GM12878 (cell line): Measurements from ENCODE around the gene CFAP299. TPM values are rescaled to one million over a fixed set of nuclear protein-coding genes. Genes with fewer than 3 reads are reported as not detected.

Source experiments
- ATAC-seq: fragments of 200-7000 bp; cut with Tn5 transposase; 3 replicates; pipeline ENCODE4 v1.9.1; 2020; ENCODE audit warnings: mild to moderate bottlenecking, moderate library complexity
- BruUV-seq: library from RNA; stranded (reverse); fragments of 400-500 nt; replicated peaks from 2 replicates; lab custom pipeline; 2021; lab: Mats Ljungman, UMichigan
- CTCF ChIA-PET: fragments of 300-600 bp; sonication (Branson Sonifier 250); formaldehyde crosslinking; extraction: SDS; loops from one replicate; lab custom pipeline; 2021; ENCODE audit warnings: inconsistent platforms; lab: Yijun Ruan, JAX
- POLR2A ChIA-PET: fragments of 350-600 bp; formaldehyde crosslinking; extraction: SDS; loops from one replicate; lab custom pipeline; 2021; ENCODE audit warnings: inconsistent platforms; lab: Charles Lee
- RAD21 ChIA-PET: fragments of 300-600 bp; sonication (Branson Sonifier 250); formaldehyde crosslinking; loops from one replicate; lab custom pipeline; 2023; ENCODE audit warnings: antibody characterized with exemption; ENCODE audit not compliant: unreplicated experiment; lab: Charles Lee
- SMC1A ChIA-PET: fragments of 300-600 bp; sonication (Branson Sonifier 250); formaldehyde crosslinking; loops from one replicate; lab custom pipeline; 2023; ENCODE audit not compliant: unreplicated experiment, uncharacterized antibody; lab: Charles Lee
- DNase-seq: peaks from one replicate; pipeline ENCODE4 v3.0.0-alpha.2; 2011; ENCODE audit warnings: low read depth, low spot score
- FAIRE-seq: peaks from 3 replicates; lab custom pipeline; 2011; peaks lifted over from hg19 to GRCh38; lab: Jason Lieb, UNC
- H2AFZ ChIP-seq: 2 replicates; pipeline ENCODE4 v1.6.0; 2011; ENCODE audit warnings: low read depth, low read length, control low read depth; ENCODE audit not compliant: control insufficient read depth
- H3K27ac ChIP-seq: 2 replicates; pipeline ENCODE4 v1.5.1; 2011; ENCODE audit warnings: control low read depth; ENCODE audit not compliant: control insufficient read depth, insufficient read depth
- H3K27me3 ChIP-seq, 2 experiments: replicated peaks in 1 of 2; 2 replicates each; pipeline versions ENCODE4 v1.6.0 to v1.6.1; 2011; ENCODE audit warnings: low read length in 1 of 2; ENCODE audit not compliant: control insufficient read depth in 2 of 2, insufficient read depth in 2 of 2
- H3K36me3 ChIP-seq, 2 experiments: 2 replicates each; pipeline ENCODE4 v1.5.1; 2011; ENCODE audit warnings: low read length in 1 of 2; ENCODE audit not compliant: control insufficient read depth in 2 of 2, insufficient read depth in 2 of 2
- H3K4me1 ChIP-seq: 2 replicates; pipeline ENCODE4 v1.6.1; 2011; ENCODE audit warnings: mild to moderate bottlenecking, low read length, moderate library complexity, mixed read lengths; ENCODE audit not compliant: control insufficient read depth, insufficient read depth
- H3K4me2 ChIP-seq: 2 replicates; pipeline ENCODE4 v1.6.0; 2011; ENCODE audit warnings: control low read depth; ENCODE audit not compliant: control insufficient read depth, insufficient read depth
- H3K4me3 ChIP-seq: fragments of 200-600 bp; sonication (generic); 2 replicates; pipeline ENCODE4 v1.5.1; 2016
- H3K79me2 ChIP-seq: 2 replicates; pipeline ENCODE4 v1.6.0; 2011; ENCODE audit warnings: low read length; ENCODE audit not compliant: control insufficient read depth, insufficient read depth
- H3K9ac ChIP-seq: 2 replicates; pipeline ENCODE4 v1.8.0; 2011; ENCODE audit warnings: low read length, control low read depth, mixed read lengths; ENCODE audit not compliant: control insufficient read depth, insufficient read depth
- H3K9me3 ChIP-seq: replicated peaks from 3 replicates; pipeline ENCODE4 v1.5.1; 2011; ENCODE audit warnings: mild to moderate bottlenecking, low read length; ENCODE audit not compliant: control insufficient read depth, insufficient read depth
- H4K20me1 ChIP-seq: 2 replicates; pipeline ENCODE4 v1.6.0; 2011; ENCODE audit not compliant: control insufficient read depth, insufficient read depth
- CBX5 ChIP-seq: sonication (generic); IDR thresholded peaks from 2 replicates; pipeline ENCODE4 v1.6.1; 2016; ENCODE audit warnings: low read depth, moderate library complexity, mild to moderate bottlenecking, inconsistent platforms
- IKZF1 ChIP-seq: fragments of 450-650 bp; conservative IDR thresholded peaks from 2 replicates; pipeline ENCODE4 v1.6.1; 2017; ENCODE audit warnings: antibody characterized with exemption, mild to moderate bottlenecking
- MYB ChIP-seq: fragments of 150-350 bp; IDR thresholded peaks from 2 replicates; pipeline ENCODE4 v1.6.1; 2014; ENCODE audit warnings: mild to moderate bottlenecking, low read depth, low read length, borderline replicate concordance
- SMAD5 ChIP-seq: IDR thresholded peaks from 2 replicates; pipeline ENCODE4 v1.6.1; 2016; ENCODE audit warnings: antibody characterized with exemption, low read depth
- SPI1 ChIP-seq: IDR thresholded peaks from 2 replicates; pipeline ENCODE4 v1.6.1; 2011; ENCODE audit warnings: low read depth, mild to moderate bottlenecking, low read length, moderate library complexity, borderline replicate concordance; ENCODE audit not compliant: insufficient read depth
- WGBS: methylation state at CpG from one replicate; pipeline ENCODE4 v1.1.6; 2016; ENCODE audit warnings: low lambda C conversion rate; ENCODE audit not compliant: insufficient replicate concordance, insufficient coverage; ENCODE audit errors: missing lambda C conversion rate; 5-methylcytosine and 5-hydroxymethylcytosine counted together
- in situ Hi-C: fragments of 300-500 bp; cut with MboI; formaldehyde crosslinking; loops from 9 replicates; pipeline ENCODE4 v1.14.3; 2018; ENCODE audit warnings: mixed read lengths
- intact Hi-C: fragments of 100-400 bp; cut with micrococcal nuclease; formaldehyde crosslinking; loops from one replicate; pipeline ENCODE4 v1.14.2; 2022; ENCODE audit not compliant: unreplicated experiment
- polyA plus RNA-seq, 11 experiments: library from polyadenylated mRNA; depleted of rRNA in 4 of 11; unstranded in 6 of 11; stranded (reverse) in 5 of 11; fragments of >200 nt; fragmentation: Nextera tagmentation in 4 of 11; fragmentation: Illumina TruSeq in 1 of 11; extraction: Ambion mirVana in 4 of 11; extraction: Trizol in 1 of 11; gene quantifications; 1 replicate in 1 of 11; 2 replicates in 10 of 11; pipeline versions ENCODE4 v1.2.1 to v1.2.3, GENCODE V29; 2011 to 2016; ENCODE audit warnings: inconsistent platforms in 2 of 11, missing spikeins in 2 of 11, low read depth in 1 of 11
- total RNA-seq, 4 experiments: library from RNA; depleted of rRNA in 3 of 4; stranded (reverse); fragments of >200 nt in 3 of 4; fragmentation: Illumina TruSeq in 1 of 4; extraction: Trizol in 1 of 4; gene quantifications; 2 replicates each; pipeline versions ENCODE4 v1.2.1 to v1.2.3, GENCODE V29; 2013 to 2021
- TF ChIP-seq, protein P1 (sequence below): fragments of 450-650 bp; IDR thresholded peaks from 2 replicates; pipeline ENCODE4 v1.6.1; 2017; ENCODE audit warnings: low read depth, mild to moderate bottlenecking, moderate library complexity
- TF ChIP-seq, protein P2 (sequence below): fragments of 450-650 bp; IDR thresholded peaks from 2 replicates; pipeline ENCODE4 v1.6.1; 2014; ENCODE audit warnings: mild to moderate bottlenecking
- TF ChIP-seq, protein P3 (sequence below): fragments of 450-650 bp; IDR thresholded peaks from 2 replicates; pipeline ENCODE4 v1.6.1; 2016; ENCODE audit warnings: mild to moderate bottlenecking

CFAP299 gene
- total and polyA plus RNA-seq, 10 of the 15 experiments (the other 5 are each of a cell fraction or from before 2014, with no cell fraction given) = 0.06 to 0.34 TPM; not detected in 8

DNA sequence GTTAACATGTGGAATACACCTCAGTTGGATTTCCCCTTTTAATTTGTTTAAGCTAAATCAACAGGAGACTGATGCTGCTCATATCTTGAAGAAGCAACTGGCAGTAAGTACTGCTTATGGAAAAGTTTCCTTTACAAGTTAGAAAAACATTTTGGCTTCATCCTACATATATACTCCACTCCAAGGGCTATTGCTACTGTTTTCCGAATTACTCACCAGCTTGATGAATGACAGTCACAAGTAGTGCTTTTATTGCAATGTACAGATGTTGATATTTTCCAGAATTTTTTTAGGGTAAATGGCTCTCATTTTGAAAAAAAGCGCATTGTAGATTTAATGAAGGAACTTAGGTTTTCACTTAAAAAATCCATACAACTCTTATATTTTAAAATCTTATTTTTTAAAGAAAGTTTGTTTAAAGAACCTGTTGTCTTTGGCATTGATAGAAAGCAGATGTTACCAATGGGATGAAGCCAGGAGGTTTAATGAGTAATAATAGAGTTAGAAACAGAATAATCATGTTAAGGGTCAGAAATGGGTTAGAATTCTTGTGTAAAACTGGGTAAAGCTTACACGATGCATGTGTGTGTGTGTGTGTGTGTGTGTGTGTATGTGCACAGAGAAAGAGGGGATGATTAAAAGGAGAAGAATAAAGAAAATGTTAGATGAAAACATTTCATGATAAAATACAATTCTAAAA, 272.9 kb downstream of the CFAP299 start (continued):
- no peak for TF ChIP-seq SMAD5
- TF ChIP-seq CBX5 = no peak
- no peak for TF ChIP-seq IKZF1
- TF ChIP-seq, protein P1, sequence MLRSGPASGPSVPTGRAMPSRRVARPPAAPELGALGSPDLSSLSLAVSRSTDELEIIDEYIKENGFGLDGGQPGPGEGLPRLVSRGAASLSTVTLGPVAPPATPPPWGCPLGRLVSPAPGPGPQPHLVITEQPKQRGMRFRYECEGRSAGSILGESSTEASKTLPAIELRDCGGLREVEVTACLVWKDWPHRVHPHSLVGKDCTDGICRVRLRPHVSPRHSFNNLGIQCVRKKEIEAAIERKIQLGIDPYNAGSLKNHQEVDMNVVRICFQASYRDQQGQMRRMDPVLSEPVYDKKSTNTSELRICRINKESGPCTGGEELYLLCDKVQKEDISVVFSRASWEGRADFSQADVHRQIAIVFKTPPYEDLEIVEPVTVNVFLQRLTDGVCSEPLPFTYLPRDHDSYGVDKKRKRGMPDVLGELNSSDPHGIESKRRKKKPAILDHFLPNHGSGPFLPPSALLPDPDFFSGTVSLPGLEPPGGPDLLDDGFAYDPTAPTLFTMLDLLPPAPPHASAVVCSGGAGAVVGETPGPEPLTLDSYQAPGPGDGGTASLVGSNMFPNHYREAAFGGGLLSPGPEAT = no peak

DNA sequence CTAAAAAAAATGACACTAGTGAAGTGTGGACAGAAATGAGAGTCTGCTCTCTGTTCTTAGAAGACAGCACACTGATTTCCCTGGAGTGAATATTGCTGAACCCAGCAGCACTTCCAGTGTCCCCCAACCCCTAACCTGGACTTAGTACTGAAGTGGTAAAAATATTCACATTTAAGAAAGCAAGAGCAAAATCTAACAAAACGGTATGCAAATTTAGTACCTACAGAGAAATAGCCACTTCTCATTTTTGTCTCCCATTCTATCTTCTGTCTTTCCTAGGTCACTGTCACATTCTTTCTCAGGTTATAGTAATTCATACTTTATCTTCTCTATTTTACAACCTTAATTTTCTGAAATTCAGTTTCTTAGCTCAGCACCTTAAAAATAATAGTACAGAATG, 274.7 kb downstream of the CFAP299 start:
- Histone ChIP-seq H2AFZ (no peak overlapping the region), H3K27me3 (no peaks in the 10 kb centered on the region), H3K4me3 (no peak overlapping the region), H3K27ac (no peak overlapping the region), H3K9ac (no peak overlapping the region), H3K4me2 (no peak overlapping the region; the same call in 1 of the 2 replicates), H3K4me1 (0 out of 2 replicates have a peak, but pooled peaks cover 6% of the 10 kb centered on the region), H3K36me3 (no peaks in the 10 kb centered on the region), H4K20me1 (no peaks in the 10 kb centered on the region), H3K9me3 (no peaks in the 10 kb centered on the region), H3K79me2 (no peaks in the 10 kb centered on the region)
- in situ Hi-C loops (loop anchor here (10.0 kb wide), 1 partner anchor 435 kb away; no protein-coding TSS in a partner anchor), intact Hi-C loops (loop anchor here (2.0 to 5.0 kb wide), 3 partner anchors 243 to 431 kb away; no protein-coding TSS in a partner anchor)
- ChIA-PET SMC1A (interaction anchor here (0.7 to 4.0 kb wide), 9 partner anchors 17 to 442 kb away, joined by 3 to 28 read pairs (median 6); no protein-coding TSS in a partner anchor), CTCF (interaction anchor here (0.8 to 4.3 kb wide), 4 partner anchors 72 to 429 kb away, joined by 3 to 22 read pairs (median 5); no protein-coding TSS in a partner anchor), POLR2A (interaction anchor here (0.5 kb wide), 1 partner anchor 340 kb away, joined by 3 read pairs; no protein-coding TSS in a partner anchor), RAD21 (interaction anchor here (0.8 to 1.8 kb wide), 5 partner anchors 267 to 441 kb away, joined by 3 to 7 read pairs (median 3); no protein-coding TSS in a partner anchor)
- WGBS = 0% methylated on average over 1 of the region's 1 CpG
- BruUV-seq = no TSS peak
- DNase-seq (no peak), FAIRE-seq (no peak), ATAC-seq (peak; percentile 42)
- TF ChIP-seq SPI1 (peak; percentile 44; the same call in 1 of the 2 replicates), MYB (no peak)
- TF ChIP-seq, protein P2, sequence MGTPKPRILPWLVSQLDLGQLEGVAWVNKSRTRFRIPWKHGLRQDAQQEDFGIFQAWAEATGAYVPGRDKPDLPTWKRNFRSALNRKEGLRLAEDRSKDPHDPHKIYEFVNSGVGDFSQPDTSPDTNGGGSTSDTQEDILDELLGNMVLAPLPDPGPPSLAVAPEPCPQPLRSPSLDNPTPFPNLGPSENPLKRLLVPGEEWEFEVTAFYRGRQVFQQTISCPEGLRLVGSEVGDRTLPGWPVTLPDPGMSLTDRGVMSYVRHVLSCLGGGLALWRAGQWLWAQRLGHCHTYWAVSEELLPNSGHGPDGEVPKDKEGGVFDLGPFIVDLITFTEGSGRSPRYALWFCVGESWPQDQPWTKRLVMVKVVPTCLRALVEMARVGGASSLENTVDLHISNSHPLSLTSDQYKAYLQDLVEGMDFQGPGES = no peak
- TF ChIP-seq, protein P3, sequence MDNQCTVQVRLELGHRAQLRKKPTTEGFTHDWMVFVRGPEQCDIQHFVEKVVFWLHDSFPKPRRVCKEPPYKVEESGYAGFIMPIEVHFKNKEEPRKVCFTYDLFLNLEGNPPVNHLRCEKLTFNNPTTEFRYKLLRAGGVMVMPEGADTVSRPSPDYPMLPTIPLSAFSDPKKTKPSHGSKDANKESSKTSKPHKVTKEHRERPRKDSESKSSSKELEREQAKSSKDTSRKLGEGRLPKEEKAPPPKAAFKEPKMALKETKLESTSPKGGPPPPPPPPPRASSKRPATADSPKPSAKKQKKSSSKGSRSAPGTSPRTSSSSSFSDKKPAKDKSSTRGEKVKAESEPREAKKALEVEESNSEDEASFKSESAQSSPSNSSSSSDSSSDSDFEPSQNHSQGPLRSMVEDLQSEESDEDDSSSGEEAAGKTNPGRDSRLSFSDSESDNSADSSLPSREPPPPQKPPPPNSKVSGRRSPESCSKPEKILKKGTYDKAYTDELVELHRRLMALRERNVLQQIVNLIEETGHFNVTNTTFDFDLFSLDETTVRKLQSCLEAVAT = no peak
